Ishikawa (cell line): ENCODE results near the gene FGF14.

ENCODE experiments used
- CEBPB ChIP-seq: IDR thresholded peaks from 2 replicates; pipeline ENCODE4 v1.6.1; 2012
- CREB1 ChIP-seq: IDR thresholded peaks from 2 replicates; pipeline ENCODE4 v1.6.1; 2012; ENCODE audit warnings: low read depth
- EGR1 ChIP-seq: IDR thresholded peaks from 2 replicates; pipeline ENCODE4 v1.6.1; 2012
- EP300 ChIP-seq: IDR thresholded peaks from 2 replicates; pipeline ENCODE4 v1.6.1; 2012; ENCODE audit warnings: borderline replicate concordance
- FOXM1 ChIP-seq: IDR thresholded peaks from 2 replicates; pipeline ENCODE4 v1.6.1; 2012; ENCODE audit warnings: low read depth, borderline replicate concordance
- MAX ChIP-seq: IDR thresholded peaks from 2 replicates; pipeline ENCODE4 v1.6.1; 2012
- NFIC ChIP-seq: IDR thresholded peaks from 2 replicates; pipeline ENCODE4 v1.6.1; 2012
- RAD21 ChIP-seq: IDR thresholded peaks from 2 replicates; pipeline ENCODE4 v1.6.1; 2012; ENCODE audit warnings: low read depth
- REST ChIP-seq: IDR thresholded peaks from 2 replicates; pipeline ENCODE4 v1.6.1; 2012; ENCODE audit warnings: low read depth, mild to moderate bottlenecking
- TAF1 ChIP-seq: IDR thresholded peaks from 2 replicates; pipeline ENCODE4 v1.6.1; 2012; ENCODE audit warnings: low read depth, mild to moderate bottlenecking
- TCF12 ChIP-seq: IDR thresholded peaks from 2 replicates; pipeline ENCODE4 v1.6.1; 2012; ENCODE audit warnings: low read depth
- TEAD4 ChIP-seq: IDR thresholded peaks from 2 replicates; pipeline ENCODE4 v1.6.1; 2012
- USF1 ChIP-seq: IDR thresholded peaks from 2 replicates; pipeline ENCODE4 v1.6.1; 2012
- YY1 ChIP-seq: IDR thresholded peaks from 2 replicates; pipeline ENCODE4 v1.6.1; 2012; ENCODE audit warnings: low read depth
- ZBTB7A ChIP-seq: IDR thresholded peaks from 2 replicates; pipeline ENCODE4 v1.6.1; 2012; ENCODE audit warnings: low read depth

The FGF14 gene

GRCh38 chr13:102289606-102290005, 112.2 kb downstream of the FGF14 start:
- TF ChIP-seq EGR1 (no peak), USF1 (no peak), TEAD4 (no peak), CEBPB (no peak), NFIC (no peak), YY1 (no peak), ZBTB7A (no peak), RAD21 (no peak), CREB1 (no peak), TCF12 (no peak), FOXM1 (no peak), EP300 (no peak), MAX (no peak), REST (no peak), TAF1 (no peak)

- no peak for TF ChIP-seq TAF1
- no peak for TF ChIP-seq REST
- no peak for TF ChIP-seq TCF12
- TF ChIP-seq YY1 = no peak
- no peak for TF ChIP-seq TEAD4
- TF ChIP-seq MAX = no peak
- TF ChIP-seq USF1 = no peak
- TF ChIP-seq RAD21 = no peak
- no peak for TF ChIP-seq NFIC
- TF ChIP-seq EP300 = no peak
- no peak for TF ChIP-seq EGR1
- TF ChIP-seq ZBTB7A = no peak
- no peak for TF ChIP-seq FOXM1
- no peak for TF ChIP-seq CEBPB
Observed at GRCh38 chr13:102286326-102286725, 115.5 kb downstream of the FGF14 start.

- no peak for TF ChIP-seq USF1
- no peak for TF ChIP-seq YY1
- no peak for TF ChIP-seq CEBPB
- no peak for TF ChIP-seq RAD21
- no peak for TF ChIP-seq TEAD4
- TF ChIP-seq TCF12 = no peak
- TF ChIP-seq FOXM1 = no peak
- no peak for TF ChIP-seq TAF1
- no peak for TF ChIP-seq NFIC
- TF ChIP-seq EGR1 = no peak
- TF ChIP-seq REST = no peak
- TF ChIP-seq MAX = no peak
Observed at GRCh38 chr13:102280366-102280765, 121.5 kb downstream of the FGF14 start.

- no peak for TF ChIP-seq TAF1
- TF ChIP-seq NFIC = no peak
- TF ChIP-seq CEBPB = no peak
- TF ChIP-seq CREB1 = no peak
Observed at GRCh38 chr13:102277286-102277685, 124.6 kb downstream of the FGF14 start.
